Astrocyte (in vitro differentiated cells and primary cell): Measurements from ENCODE around the gene RHNO1. TPM values are rescaled to one million over a fixed set of nuclear protein-coding genes. Genes with fewer than 3 reads are reported as not detected.

Experiments used
- DNase-seq: peaks from one replicate; pipeline ENCODE4 v3.0.0-alpha.2; 2010; ENCODE audit warnings: low read depth
- FAIRE-seq: peaks from 2 replicates; lab custom pipeline; 2011; peaks lifted over from hg19 to GRCh38; lab: Jason Lieb, UNC
- H2AFZ ChIP-seq: 2 replicates; pipeline ENCODE4 v1.6.0; 2012; ENCODE audit warnings: low read depth, low read length, inconsistent platforms
- H3K27ac ChIP-seq: 2 replicates; pipeline ENCODE4 v1.5.1; 2011; ENCODE audit warnings: low read depth, low read length, inconsistent platforms
- H3K27me3 ChIP-seq: 2 replicates; pipeline ENCODE4 v1.6.0; 2011; ENCODE audit warnings: low read length, inconsistent platforms; ENCODE audit not compliant: insufficient read depth
- H3K36me3 ChIP-seq: 2 replicates; pipeline ENCODE4 v1.5.1; 2011; ENCODE audit warnings: low read length, inconsistent platforms; ENCODE audit not compliant: insufficient read depth
- H3K4me1 ChIP-seq: 2 replicates; pipeline ENCODE4 v1.5.1; 2011; ENCODE audit warnings: low read length, inconsistent platforms; ENCODE audit not compliant: insufficient read depth
- H3K4me2 ChIP-seq: 2 replicates; pipeline ENCODE4 v1.6.0; 2012; ENCODE audit warnings: low read length, inconsistent platforms
- H3K4me3 ChIP-seq: 2 replicates; pipeline ENCODE4 v1.5.1; 2011; ENCODE audit warnings: low read depth, mild to moderate bottlenecking, low read length, inconsistent platforms; ENCODE audit not compliant: insufficient read depth
- H3K79me2 ChIP-seq: 2 replicates; pipeline ENCODE4 v1.6.0; 2012; ENCODE audit warnings: mild to moderate bottlenecking, low read length, inconsistent platforms; ENCODE audit not compliant: insufficient read depth
- H3K9ac ChIP-seq: 2 replicates; pipeline ENCODE4 v1.6.0; 2012; ENCODE audit warnings: mild to moderate bottlenecking, low read length, inconsistent platforms
- H3K9me3 ChIP-seq: 2 replicates; pipeline ENCODE4 v1.5.1; 2012; ENCODE audit warnings: low read depth, mild to moderate bottlenecking, low read length, inconsistent platforms; ENCODE audit not compliant: insufficient read depth
- H4K20me1 ChIP-seq: 2 replicates; pipeline ENCODE4 v1.6.0; 2012; ENCODE audit warnings: low read length, inconsistent platforms; ENCODE audit not compliant: insufficient read depth
- H3K27ac Mint-ChIP-seq: one replicate; pipeline ENCODE4 v1.8.0; 2021; ENCODE audit warnings: mild to moderate bottlenecking, mixed read lengths; ENCODE audit not compliant: unreplicated experiment
- H3K27me3 Mint-ChIP-seq: one replicate; pipeline ENCODE4 v1.8.0; 2021; ENCODE audit warnings: low read depth, mixed read lengths; ENCODE audit not compliant: unreplicated experiment
- H3K36me3 Mint-ChIP-seq: one replicate; pipeline ENCODE4 v1.8.0; 2021; ENCODE audit warnings: low read depth, mixed read lengths; ENCODE audit not compliant: unreplicated experiment
- H3K4me1 Mint-ChIP-seq: one replicate; pipeline ENCODE4 v1.8.0; 2021; ENCODE audit warnings: low read depth, mixed read lengths; ENCODE audit not compliant: unreplicated experiment
- H3K4me3 Mint-ChIP-seq: one replicate; pipeline ENCODE4 v1.8.0; 2021; ENCODE audit warnings: mild to moderate bottlenecking, moderate library complexity, mixed read lengths; ENCODE audit not compliant: unreplicated experiment
- H3K9me3 Mint-ChIP-seq: one replicate; pipeline ENCODE4 v1.8.0; 2021; ENCODE audit warnings: mild to moderate bottlenecking, mixed read lengths; ENCODE audit not compliant: unreplicated experiment
- CTCF ChIP-seq: IDR thresholded peaks from 2 replicates; pipeline ENCODE4 v1.5.1; 2011; ENCODE audit warnings: low read depth, mild to moderate bottlenecking, inconsistent platforms, low read length, moderate library complexity; ENCODE audit not compliant: insufficient read depth
- EZH2 ChIP-seq: IDR thresholded peaks from 2 replicates; pipeline ENCODE4 v1.6.1; 2012; ENCODE audit warnings: mild to moderate bottlenecking, low read length, inconsistent platforms; ENCODE audit not compliant: insufficient read depth
- total RNA-seq: library from RNA; stranded (reverse); gene quantifications from 2 replicates; pipeline ENCODE4 v1.2.1, GENCODE V29; 2021

Gene RHNO1
- total RNA-seq, 1 donor from 2014 or later, result 15.0 TPM

- TF ChIP-seq CTCF (no peak), EZH2 (no peak)
- Histone ChIP-seq H3K4me1 (peaks cover 6% of the 10 kb centered on the region), H3K9ac (no peak overlapping the region), H4K20me1 (peaks cover 55% of the 10 kb centered on the region), H2AFZ (no peak overlapping the region), H3K27ac (no peak overlapping the region), H3K4me2 (no peak overlapping the region), H3K4me3 (no peak overlapping the region), H3K27me3 (no peaks in the 10 kb centered on the region), H3K9me3 (no peaks in the 10 kb centered on the region), H3K36me3 (no peaks in the 10 kb centered on the region), H3K79me2 (peaks cover 82% of the 10 kb centered on the region)
- Mint-ChIP-seq H3K9me3 (no peaks in the 10 kb centered on the region), H3K27me3 (no peaks in the 10 kb centered on the region), H3K4me3 (no peak overlapping the region), H3K36me3 (peaks cover 2% of the 10 kb centered on the region), H3K4me1 (peaks cover 21% of the 10 kb centered on the region), H3K27ac (no peak overlapping the region)
- FAIRE-seq, result no peak
- no peak for DNase-seq
Measured at GRCh38 chr12:2895511-2895910, 18.5 kb downstream of the RHNO1 start.

GRCh38 chr12:2897418-2897817 is 20.4 kb downstream of the RHNO1 start:
- no peak overlapping the region for H3K27ac Mint-ChIP-seq
- no peaks in the 10 kb centered on the region for H3K9me3 Mint-ChIP-seq
- TF ChIP-seq EZH2 (no peak), CTCF (no peak)
- Histone ChIP-seq H3K9ac (no peak overlapping the region), H3K4me2 (no peak overlapping the region), H3K27me3 (no peaks in the 10 kb centered on the region), H3K4me1 (peaks cover 6% of the 10 kb centered on the region), H3K36me3 (no peaks in the 10 kb centered on the region), H3K4me3 (no peak overlapping the region), H3K79me2 (peaks cover 82% of the 10 kb centered on the region), H4K20me1 (peaks cover 74% of the 10 kb centered on the region), H3K27ac (no peak overlapping the region), H3K9me3 (no peaks in the 10 kb centered on the region), H2AFZ (no peak overlapping the region)
- no peaks in the 10 kb centered on the region for H3K27me3 Mint-ChIP-seq
- peaks cover 13% of the 10 kb centered on the region for H3K4me1 Mint-ChIP-seq
- H3K4me3 Mint-ChIP-seq, result no peak overlapping the region
- DNase-seq (no peak), FAIRE-seq (no peak)
- H3K36me3 Mint-ChIP-seq, result peaks cover 2% of the 10 kb centered on the region

- no peaks in the 10 kb centered on the region for H3K9me3 Mint-ChIP-seq
- H3K4me1 Mint-ChIP-seq, result peaks cover under 1% of the 10 kb centered on the region
- Histone ChIP-seq H3K4me3 (no peak overlapping the region), H4K20me1 (peaks cover 74% of the 10 kb centered on the region), H3K9me3 (no peaks in the 10 kb centered on the region), H2AFZ (no peak overlapping the region), H3K9ac (no peak overlapping the region), H3K27ac (no peak overlapping the region), H3K27me3 (no peaks in the 10 kb centered on the region), H3K79me2 (peaks cover 79% of the 10 kb centered on the region), H3K4me1 (no peaks in the 10 kb centered on the region), H3K36me3 (no peaks in the 10 kb centered on the region), H3K4me2 (no peak overlapping the region)
- no peaks in the 10 kb centered on the region for H3K27me3 Mint-ChIP-seq
- DNase-seq (no peak), FAIRE-seq (no peak)
- TF ChIP-seq EZH2, result no peak
- TF ChIP-seq CTCF, result no peak
- no peak overlapping the region for H3K4me3 Mint-ChIP-seq
- H3K27ac Mint-ChIP-seq, result peak overlapping the region; percentile 26
- H3K36me3 Mint-ChIP-seq, result peaks cover under 1% of the 10 kb centered on the region
Measured at GRCh38 chr12:2900642-2901041, 23.6 kb downstream of the RHNO1 start.
